GM23338 (cell line): ENCODE measurements around the gene OR2A12.

ENCODE experiments used
- CREB1 ChIP-seq: fragments of 250-450 bp; sonication (Bioruptor Pico); IDR thresholded peaks from 2 replicates; pipeline ENCODE4 v1.5.0; 2020; ENCODE audit warnings: low read depth, mild to moderate bottlenecking, moderate library complexity
- EZH2 ChIP-seq: fragments of 200-600 bp; sonication (generic); IDR thresholded peaks from one replicate; pipeline ENCODE4 v1.8.0; 2017; ENCODE audit warnings: antibody characterized with exemption, mild to moderate bottlenecking, low read depth; ENCODE audit not compliant: unreplicated experiment
- EZH2phosphoT487 ChIP-seq: fragments of 200-600 bp; sonication (generic); IDR thresholded peaks from one replicate; pipeline ENCODE4 v1.8.1; 2018; ENCODE audit warnings: antibody characterized with exemption; ENCODE audit not compliant: unreplicated experiment
- JUNB ChIP-seq: IDR thresholded peaks from one replicate; pipeline ENCODE4 v1.6.1; 2016; ENCODE audit warnings: antibody characterized with exemption; ENCODE audit not compliant: unreplicated experiment
- NANOG ChIP-seq: IDR thresholded peaks from 2 replicates; pipeline ENCODE4 v1.6.1; 2016; ENCODE audit warnings: antibody characterized with exemption, borderline replicate concordance
- POLR2AphosphoS5 ChIP-seq: IDR thresholded peaks from 2 replicates; pipeline ENCODE4 v1.6.1; 2016; ENCODE audit warnings: antibody characterized with exemption, low read depth
- STAT1 ChIP-seq: IDR thresholded peaks from one replicate; pipeline ENCODE4 v1.6.1; 2016; ENCODE audit warnings: antibody characterized with exemption; ENCODE audit not compliant: unreplicated experiment
- ZNF331 ChIP-seq: fragments of 250-450 bp; sonication (Bioruptor Pico); IDR thresholded peaks from 2 replicates; pipeline ENCODE4 v1.5.0; 2020; ENCODE audit warnings: low read depth, mild to moderate bottlenecking, moderate library complexity
- TF ChIP-seq, protein P1 (sequence below), 2 experiments: fragments of 200-600 bp in 1 of 2; sonication (generic) in 1 of 2; conservative IDR thresholded peaks; 2 replicates each; pipeline versions ENCODE4 v1.5.1 to v1.6.1; 2016 to 2017; ENCODE audit warnings: antibody characterized with exemption in 2 of 2, low read depth in 2 of 2, mild to moderate bottlenecking in 2 of 2, moderate library complexity in 1 of 2
- TF ChIP-seq, protein P2 (sequence below): IDR thresholded peaks from one replicate; pipeline ENCODE4 v1.6.1; 2018; ENCODE audit warnings: antibody characterized with exemption; ENCODE audit not compliant: unreplicated experiment
- TF ChIP-seq, protein P3 (sequence below): IDR thresholded peaks from 2 replicates; pipeline ENCODE4 v1.6.1; 2016; ENCODE audit warnings: antibody characterized with exemption

DNA sequence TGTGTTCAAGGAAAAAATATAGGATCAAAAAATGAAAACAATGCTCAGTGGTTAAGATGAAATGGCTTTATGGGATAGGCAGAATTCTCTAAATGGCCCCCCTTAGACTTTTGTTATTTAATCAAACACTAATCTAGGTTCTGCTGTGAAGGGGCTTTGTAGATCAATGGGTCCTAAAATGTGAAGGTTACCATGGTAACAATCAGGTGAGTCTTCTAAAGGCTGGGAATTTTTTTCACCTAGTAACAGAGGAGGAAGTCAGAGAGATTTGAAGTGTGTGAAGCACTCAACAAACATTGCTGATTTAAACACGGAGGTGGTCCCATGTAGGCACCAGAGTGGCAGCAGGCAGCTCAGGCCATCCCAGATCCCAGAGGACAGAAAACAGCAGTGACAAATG is 48.0 kb downstream of the OR2A12 start:
- TF ChIP-seq, protein P1, sequence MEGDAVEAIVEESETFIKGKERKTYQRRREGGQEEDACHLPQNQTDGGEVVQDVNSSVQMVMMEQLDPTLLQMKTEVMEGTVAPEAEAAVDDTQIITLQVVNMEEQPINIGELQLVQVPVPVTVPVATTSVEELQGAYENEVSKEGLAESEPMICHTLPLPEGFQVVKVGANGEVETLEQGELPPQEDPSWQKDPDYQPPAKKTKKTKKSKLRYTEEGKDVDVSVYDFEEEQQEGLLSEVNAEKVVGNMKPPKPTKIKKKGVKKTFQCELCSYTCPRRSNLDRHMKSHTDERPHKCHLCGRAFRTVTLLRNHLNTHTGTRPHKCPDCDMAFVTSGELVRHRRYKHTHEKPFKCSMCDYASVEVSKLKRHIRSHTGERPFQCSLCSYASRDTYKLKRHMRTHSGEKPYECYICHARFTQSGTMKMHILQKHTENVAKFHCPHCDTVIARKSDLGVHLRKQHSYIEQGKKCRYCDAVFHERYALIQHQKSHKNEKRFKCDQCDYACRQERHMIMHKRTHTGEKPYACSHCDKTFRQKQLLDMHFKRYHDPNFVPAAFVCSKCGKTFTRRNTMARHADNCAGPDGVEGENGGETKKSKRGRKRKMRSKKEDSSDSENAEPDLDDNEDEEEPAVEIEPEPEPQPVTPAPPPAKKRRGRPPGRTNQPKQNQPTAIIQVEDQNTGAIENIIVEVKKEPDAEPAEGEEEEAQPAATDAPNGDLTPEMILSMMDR (conservative IDR thresholded peaks at IDR 0.05; ENCODE audit: low read depth in 2 of 2), result no peak
- no peak for TF ChIP-seq POLR2AphosphoS5
- no peak for TF ChIP-seq STAT1
- TF ChIP-seq, protein P2, sequence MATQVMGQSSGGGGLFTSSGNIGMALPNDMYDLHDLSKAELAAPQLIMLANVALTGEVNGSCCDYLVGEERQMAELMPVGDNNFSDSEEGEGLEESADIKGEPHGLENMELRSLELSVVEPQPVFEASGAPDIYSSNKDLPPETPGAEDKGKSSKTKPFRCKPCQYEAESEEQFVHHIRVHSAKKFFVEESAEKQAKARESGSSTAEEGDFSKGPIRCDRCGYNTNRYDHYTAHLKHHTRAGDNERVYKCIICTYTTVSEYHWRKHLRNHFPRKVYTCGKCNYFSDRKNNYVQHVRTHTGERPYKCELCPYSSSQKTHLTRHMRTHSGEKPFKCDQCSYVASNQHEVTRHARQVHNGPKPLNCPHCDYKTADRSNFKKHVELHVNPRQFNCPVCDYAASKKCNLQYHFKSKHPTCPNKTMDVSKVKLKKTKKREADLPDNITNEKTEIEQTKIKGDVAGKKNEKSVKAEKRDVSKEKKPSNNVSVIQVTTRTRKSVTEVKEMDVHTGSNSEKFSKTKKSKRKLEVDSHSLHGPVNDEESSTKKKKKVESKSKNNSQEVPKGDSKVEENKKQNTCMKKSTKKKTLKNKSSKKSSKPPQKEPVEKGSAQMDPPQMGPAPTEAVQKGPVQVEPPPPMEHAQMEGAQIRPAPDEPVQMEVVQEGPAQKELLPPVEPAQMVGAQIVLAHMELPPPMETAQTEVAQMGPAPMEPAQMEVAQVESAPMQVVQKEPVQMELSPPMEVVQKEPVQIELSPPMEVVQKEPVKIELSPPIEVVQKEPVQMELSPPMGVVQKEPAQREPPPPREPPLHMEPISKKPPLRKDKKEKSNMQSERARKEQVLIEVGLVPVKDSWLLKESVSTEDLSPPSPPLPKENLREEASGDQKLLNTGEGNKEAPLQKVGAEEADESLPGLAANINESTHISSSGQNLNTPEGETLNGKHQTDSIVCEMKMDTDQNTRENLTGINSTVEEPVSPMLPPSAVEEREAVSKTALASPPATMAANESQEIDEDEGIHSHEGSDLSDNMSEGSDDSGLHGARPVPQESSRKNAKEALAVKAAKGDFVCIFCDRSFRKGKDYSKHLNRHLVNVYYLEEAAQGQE, result no peak
- no peak for TF ChIP-seq EZH2phosphoT487
- no peak for TF ChIP-seq CREB1 (CRISPR knock-in tag)
- no peak for TF ChIP-seq EZH2
- no peak for TF ChIP-seq ZNF331 (CRISPR knock-in tag)
- TF ChIP-seq NANOG, result no peak
- TF ChIP-seq JUNB, result no peak
- TF ChIP-seq, protein P3, sequence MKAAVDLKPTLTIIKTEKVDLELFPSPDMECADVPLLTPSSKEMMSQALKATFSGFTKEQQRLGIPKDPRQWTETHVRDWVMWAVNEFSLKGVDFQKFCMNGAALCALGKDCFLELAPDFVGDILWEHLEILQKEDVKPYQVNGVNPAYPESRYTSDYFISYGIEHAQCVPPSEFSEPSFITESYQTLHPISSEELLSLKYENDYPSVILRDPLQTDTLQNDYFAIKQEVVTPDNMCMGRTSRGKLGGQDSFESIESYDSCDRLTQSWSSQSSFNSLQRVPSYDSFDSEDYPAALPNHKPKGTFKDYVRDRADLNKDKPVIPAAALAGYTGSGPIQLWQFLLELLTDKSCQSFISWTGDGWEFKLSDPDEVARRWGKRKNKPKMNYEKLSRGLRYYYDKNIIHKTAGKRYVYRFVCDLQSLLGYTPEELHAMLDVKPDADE, result no peak
